SU-DHL-6 (cell line): Measurements from ENCODE around the gene NTMT2.

Experiments used
- EZH2phosphoT487 ChIP-seq: fragments of 200-600 bp; sonication (generic), shearing (Covaris generic); conservative IDR thresholded peaks from 2 replicates; pipeline ENCODE4 v1.6.1; 2018; ENCODE audit warnings: mild to moderate bottlenecking, antibody characterized with exemption, low read length, moderate library complexity, mixed read lengths
- TF ChIP-seq, protein P1 (sequence below): fragments of 200-600 bp; sonication (generic); IDR thresholded peaks from one replicate; pipeline ENCODE4 v1.5.1; 2017; ENCODE audit warnings: antibody characterized with exemption, mild to moderate bottlenecking, low read length, moderate library complexity; ENCODE audit not compliant: insufficient read depth, poor library complexity, severe bottlenecking

DNA sequence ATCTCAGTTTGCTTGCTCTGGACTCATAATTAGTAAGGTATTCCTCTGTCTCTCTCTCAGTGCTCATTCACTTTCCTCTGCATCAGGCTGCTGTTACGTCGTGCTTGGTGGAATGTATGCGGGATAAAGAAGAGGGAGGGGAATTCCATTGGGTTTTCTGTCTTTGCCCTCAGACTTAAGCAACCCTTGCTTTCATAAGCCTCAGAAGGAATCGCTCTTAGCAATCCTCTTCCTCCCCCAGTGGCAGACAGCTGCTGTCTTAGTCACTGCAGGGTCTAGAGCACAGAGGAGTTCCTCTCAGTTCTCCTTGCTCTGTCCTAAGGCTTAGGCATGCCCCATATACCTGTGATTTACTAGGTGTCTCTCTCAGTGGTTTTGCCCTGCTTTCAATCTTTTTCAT lies 19.1 kb upstream of the NTMT2 start:
- TF ChIP-seq, protein P1, sequence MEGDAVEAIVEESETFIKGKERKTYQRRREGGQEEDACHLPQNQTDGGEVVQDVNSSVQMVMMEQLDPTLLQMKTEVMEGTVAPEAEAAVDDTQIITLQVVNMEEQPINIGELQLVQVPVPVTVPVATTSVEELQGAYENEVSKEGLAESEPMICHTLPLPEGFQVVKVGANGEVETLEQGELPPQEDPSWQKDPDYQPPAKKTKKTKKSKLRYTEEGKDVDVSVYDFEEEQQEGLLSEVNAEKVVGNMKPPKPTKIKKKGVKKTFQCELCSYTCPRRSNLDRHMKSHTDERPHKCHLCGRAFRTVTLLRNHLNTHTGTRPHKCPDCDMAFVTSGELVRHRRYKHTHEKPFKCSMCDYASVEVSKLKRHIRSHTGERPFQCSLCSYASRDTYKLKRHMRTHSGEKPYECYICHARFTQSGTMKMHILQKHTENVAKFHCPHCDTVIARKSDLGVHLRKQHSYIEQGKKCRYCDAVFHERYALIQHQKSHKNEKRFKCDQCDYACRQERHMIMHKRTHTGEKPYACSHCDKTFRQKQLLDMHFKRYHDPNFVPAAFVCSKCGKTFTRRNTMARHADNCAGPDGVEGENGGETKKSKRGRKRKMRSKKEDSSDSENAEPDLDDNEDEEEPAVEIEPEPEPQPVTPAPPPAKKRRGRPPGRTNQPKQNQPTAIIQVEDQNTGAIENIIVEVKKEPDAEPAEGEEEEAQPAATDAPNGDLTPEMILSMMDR, result no peak
- no peak for TF ChIP-seq EZH2phosphoT487
